HG03558 (cell line): ENCODE results near the gene FERD3L.

Source experiments
- ATAC-seq: cut with Tn5 transposase; IDR thresholded peaks from one replicate; pipeline ENCODE4 v1.9.1; 2021; ENCODE audit warnings: moderate number of reproducible peaks; ENCODE audit not compliant: unreplicated experiment; ENCODE audit errors: extremely low read depth

Gene FERD3L

DNA sequence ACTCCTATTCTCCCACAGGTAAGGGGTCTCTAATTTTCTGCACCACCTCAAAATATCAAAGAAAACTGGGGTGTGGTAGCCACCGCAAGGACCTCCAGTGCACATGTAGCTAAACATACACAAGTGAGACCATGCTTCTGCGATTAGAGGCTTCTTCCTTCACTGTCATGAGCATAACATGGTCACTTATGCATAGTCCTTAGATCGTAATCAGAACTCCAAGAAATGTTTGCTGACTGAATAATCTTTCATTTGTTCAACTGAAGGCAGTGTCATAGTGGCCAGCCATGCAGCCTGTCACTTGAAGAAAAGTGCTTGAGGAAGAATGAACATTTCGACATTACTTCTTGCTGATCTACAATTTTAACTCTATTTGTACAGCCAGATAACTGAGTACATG lies 42.3 kb downstream of the FERD3L start:
- no peak for ATAC-seq

DNA sequence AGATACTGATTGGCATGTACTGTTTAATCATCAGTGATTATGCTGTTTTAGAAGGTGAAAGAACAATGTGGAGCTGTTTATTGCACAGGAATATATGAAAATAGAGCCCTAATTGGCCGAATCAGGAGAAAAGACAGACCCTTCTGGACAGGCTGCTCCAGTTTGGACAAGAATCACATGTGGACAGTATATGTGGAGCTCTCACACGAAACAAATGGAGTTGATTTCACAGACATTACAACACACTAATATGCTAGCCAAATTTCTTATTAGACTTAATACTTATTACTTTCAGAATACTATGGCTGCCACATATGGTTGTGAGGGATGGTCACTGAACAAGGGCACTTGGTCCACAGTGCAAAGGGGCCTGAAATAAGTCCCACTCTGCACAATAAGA lies 43.3 kb downstream of the FERD3L start:
- ATAC-seq = no peak

DNA sequence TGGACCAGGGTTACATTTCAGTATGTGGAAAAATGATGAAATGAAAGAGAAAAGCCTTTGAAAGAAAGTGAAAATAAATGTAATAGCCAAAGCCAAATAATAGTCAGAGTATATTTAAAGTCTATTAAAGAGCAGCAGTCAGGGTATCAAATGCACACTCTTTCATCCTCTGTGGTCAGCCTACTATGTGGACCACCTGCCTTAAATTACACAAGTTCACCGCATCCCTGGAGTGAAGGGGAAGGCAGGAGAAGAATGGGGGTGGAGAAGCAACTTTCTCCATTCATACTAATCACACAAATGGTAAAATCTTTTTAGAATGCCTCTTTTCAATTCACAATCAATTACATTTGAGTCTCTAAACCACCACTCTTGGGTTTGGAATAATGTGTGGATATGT lies 43.7 kb downstream of the FERD3L start:
- ATAC-seq = no peak

DNA sequence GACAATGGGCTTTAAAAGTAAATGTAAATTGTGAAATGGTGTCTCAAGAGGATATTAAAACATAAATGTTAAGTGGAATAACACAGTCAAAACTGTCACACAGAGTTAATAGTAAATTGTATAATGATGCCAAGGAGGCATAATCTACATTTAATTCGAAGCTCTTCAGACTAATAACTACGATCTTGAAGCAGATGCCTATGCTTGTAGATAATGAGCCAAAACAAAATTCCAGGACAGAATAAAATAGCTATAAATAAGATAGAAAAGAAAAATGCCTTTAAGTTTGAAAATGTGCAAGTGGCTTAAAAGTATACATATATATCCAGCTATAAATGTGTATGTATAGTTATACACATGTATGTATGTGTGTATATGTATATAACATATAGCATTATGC lies 45.3 kb downstream of the FERD3L start:
- no peak for ATAC-seq

DNA sequence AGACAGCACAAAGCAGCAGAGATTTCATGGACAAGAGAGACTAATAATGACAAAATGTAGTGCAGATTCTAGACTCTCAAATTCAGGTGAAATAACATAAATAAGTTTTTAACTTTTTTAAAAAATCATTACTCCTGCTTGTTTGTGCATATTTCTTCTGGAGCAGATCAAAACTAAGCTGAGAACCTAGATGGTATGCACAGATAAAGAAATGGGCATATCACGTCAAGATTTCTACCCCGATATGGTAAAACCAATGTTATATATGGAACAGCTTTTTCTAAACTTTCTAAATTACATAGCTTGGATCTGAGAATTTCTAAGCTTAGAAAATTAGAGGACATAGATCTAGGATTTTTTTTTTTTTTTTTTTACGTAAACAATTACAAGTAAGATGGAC lies 46.0 kb downstream of the FERD3L start:
- ATAC-seq = no peak

DNA sequence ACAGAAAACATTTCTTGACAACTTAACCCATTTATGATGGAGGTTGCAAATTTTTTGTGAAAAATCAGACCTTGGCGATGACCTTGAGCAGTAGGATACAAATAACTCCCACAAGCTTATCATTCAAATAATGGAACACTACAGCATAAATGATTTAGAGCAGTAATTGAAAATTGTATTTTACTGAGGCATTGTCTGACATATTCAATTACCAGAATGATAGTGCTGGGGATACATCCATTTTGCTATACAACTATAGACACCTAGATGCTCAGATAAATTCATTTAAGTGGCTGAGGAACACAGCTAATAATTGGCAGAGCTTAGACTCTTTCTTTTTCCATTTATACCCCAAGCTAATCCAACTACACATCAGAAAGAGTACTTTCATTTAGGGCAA lies 46.7 kb downstream of the FERD3L start:
- ATAC-seq = no peak

DNA sequence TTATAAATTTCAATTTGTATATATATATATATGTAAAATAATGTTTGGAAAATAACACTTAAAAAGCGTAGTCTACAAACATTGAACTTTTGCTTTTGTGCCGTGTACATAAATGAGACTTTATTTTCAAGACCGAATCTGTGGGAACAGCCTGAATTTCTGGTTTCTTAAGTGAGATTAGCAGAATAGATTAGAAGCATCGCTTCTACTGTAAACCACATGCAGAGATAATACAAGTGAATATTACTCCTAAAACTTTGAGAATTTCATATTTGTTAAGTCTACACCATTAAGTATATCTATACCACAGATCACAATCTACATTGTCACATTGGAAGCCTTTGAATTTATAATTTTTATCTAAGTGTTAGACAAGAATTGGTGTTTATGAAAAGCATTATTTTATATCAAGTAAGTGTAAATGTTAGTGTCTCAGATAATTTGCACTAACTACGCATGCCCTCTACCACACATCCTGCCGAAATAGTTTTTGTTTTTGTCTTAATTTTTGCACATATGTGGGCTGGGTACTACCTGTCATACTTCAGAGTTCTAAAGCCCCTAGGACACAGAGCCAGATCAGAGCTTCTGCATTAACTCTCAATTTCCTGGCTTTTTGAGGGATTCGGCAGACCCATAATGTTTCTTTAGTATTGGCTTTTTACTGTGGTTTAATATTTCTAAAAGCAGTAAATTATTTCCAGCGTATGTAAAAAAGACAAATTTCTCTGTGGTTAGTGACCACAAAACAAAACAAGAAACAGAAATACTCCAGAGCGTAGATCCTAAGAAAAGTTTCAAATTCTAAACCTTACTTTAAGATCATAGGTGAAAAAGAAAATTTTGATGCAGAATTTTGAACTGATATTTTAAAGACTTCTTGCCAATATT lies 47.8 kb downstream of the FERD3L start:
- no peak for ATAC-seq

DNA sequence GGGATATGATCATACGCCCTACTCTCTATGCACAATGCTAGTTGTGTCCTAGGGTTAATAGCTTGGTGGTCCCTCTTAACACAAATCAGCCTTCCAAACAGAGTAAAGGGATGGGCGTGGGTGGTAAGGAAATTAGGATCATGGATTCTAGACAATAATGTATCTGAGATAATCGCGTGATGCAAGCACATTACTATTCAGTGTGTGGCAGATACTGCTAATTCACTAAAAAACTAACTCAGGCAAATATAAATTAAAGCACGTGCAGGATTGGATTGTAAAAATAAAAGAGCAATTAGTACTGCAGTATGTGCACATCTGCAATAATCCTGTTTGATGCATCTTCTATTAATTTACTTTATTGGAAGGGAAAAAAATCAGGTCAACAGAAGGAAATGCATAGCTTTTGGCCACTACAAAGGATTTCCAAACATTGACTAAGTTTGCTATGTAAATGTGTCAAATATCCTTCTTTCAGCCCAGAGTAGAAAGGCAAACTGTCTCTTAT lies 49.8 kb downstream of the FERD3L start:
- ATAC-seq = no peak
